HTR-8/SVneo (cell line): ENCODE data around the gene PITRM1.

Experiments used
- DNase-seq: peaks from one replicate; pipeline ENCODE4 v3.0.0; 2011; ENCODE audit warnings: low spot score, mixed read lengths; ENCODE audit not compliant: insufficient read length
- FAIRE-seq: peaks from 2 replicates; lab custom pipeline; 2011; peaks lifted over from hg19 to GRCh38; lab: Jason Lieb, UNC

Gene PITRM1

GRCh38 chr10:3167611-3168330, 4.8 kb downstream of the PITRM1 start:
- FAIRE-seq = no peak
- DNase-seq = no peak

- no peak for DNase-seq
- no peak for FAIRE-seq
These were observed 5.9 kb downstream of the PITRM1 start for GRCh38 chr10:3166496-3167290.

GRCh38 chr10:3165196-3165595, 7.4 kb downstream of the PITRM1 start:
- FAIRE-seq = no peak

GRCh38 chr10:3163879-3164278, 8.7 kb downstream of the PITRM1 start:
- DNase-seq (no peak), FAIRE-seq (no peak)

More at GRCh38 chr10:3165196-3165595, 7.4 kb downstream of the PITRM1 start:
- no peak for DNase-seq

GRCh38 chr10:3162533-3162932, 10.0 kb downstream of the PITRM1 start:
- DNase-seq (no peak), FAIRE-seq (no peak)

GRCh38 chr10:3159152-3159551, 13.4 kb downstream of the PITRM1 start:
- DNase-seq (no peak), FAIRE-seq (no peak)

GRCh38 chr10:3154666-3155065, 17.9 kb downstream of the PITRM1 start:
- no peak for DNase-seq
- FAIRE-seq = no peak

GRCh38 chr10:3152566-3152935, 20.0 kb downstream of the PITRM1 start:
- FAIRE-seq (no peak), DNase-seq (no peak)

- no peak for DNase-seq
- no peak for FAIRE-seq
These were observed 20.6 kb downstream of the PITRM1 start for GRCh38 chr10:3151889-3152565.

GRCh38 chr10:3150961-3151360, 21.6 kb downstream of the PITRM1 start:
- DNase-seq (no peak), FAIRE-seq (no peak)

GRCh38 chr10:3150366-3150765, 22.2 kb downstream of the PITRM1 start:
- FAIRE-seq (no peak), DNase-seq (no peak)

GRCh38 chr10:3149918-3150317, 22.7 kb downstream of the PITRM1 start:
- FAIRE-seq = no peak
- DNase-seq = no peak

GRCh38 chr10:3148994-3149393, 23.6 kb downstream of the PITRM1 start:
- DNase-seq (no peak), FAIRE-seq (no peak)

- no peak for FAIRE-seq
These were observed 24.5 kb downstream of the PITRM1 start for GRCh38 chr10:3148041-3148440.

GRCh38 chr10:3147117-3147820, 25.3 kb downstream of the PITRM1 start:
- FAIRE-seq = no peak
- DNase-seq = no peak

More at GRCh38 chr10:3148041-3148440, 24.5 kb downstream of the PITRM1 start:
- no peak for DNase-seq

- FAIRE-seq (no peak), DNase-seq (no peak)
These were observed 26.3 kb downstream of the PITRM1 start for GRCh38 chr10:3146289-3146688.

GRCh38 chr10:3145366-3145765, 27.2 kb downstream of the PITRM1 start:
- FAIRE-seq (no peak), DNase-seq (no peak)

GRCh38 chr10:3143791-3144434, 28.7 kb downstream of the PITRM1 start:
- DNase-seq (no peak), FAIRE-seq (no peak)

GRCh38 chr10:3143366-3143765, 29.2 kb downstream of the PITRM1 start:
- no peak for FAIRE-seq
- DNase-seq = no peak
